CD1c-positive myeloid dendritic cell (primary cell): ENCODE results near the gene HPCAL1.
A peak's percentile ranks its signal among the peaks of the same experiment; 100 is the strongest.

Source experiments
- DNase-seq: peaks from one replicate; pipeline ENCODE4 v3.0.0-alpha.2; 2016; ENCODE audit errors: extremely low spot score

Gene HPCAL1

DNA sequence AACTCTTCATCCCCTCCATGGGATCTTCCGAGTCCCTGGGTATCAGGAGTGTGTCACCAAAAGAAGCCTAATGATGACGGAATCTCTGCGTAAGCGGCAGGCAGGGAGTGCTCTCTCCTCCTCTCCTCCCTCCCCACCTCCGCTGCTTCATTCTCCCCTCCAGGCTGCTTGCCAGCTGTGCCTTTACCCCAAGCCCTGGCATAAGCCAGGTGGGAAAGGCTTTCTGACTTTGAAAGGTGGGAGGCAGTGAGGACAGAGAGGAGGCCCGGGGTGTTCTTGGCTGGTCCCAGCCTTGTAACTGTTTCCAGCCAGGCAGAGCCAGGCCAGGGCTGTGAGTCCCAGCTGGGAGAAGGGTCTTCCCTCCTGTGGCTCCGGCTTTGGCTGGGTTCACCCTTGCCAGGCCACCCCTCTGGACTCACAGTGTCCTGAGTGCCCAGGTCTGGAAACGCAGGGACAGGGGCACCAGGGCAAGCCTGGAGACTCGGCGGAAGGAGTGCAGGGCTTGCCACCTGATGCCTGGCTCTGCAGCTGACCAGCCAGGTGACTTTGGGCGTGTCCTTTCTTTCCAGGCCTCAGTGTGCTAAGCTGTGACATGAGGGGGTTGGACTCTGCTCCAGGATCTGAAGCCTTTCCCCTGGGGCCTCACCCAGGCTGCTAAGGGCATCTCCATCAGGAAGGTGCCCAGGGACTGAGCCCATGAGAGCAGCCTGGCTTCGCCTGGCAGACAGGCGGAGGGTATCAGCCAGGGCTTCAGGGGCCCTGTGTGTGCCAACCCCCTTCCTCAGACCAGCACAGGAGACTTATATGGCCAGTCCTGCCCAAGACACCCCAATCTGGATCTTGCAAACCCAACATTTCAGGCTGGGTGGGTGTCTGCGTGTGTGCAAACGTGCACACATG is 32.7 kb upstream of the HPCAL1 start:
- no peak for DNase-seq

DNA sequence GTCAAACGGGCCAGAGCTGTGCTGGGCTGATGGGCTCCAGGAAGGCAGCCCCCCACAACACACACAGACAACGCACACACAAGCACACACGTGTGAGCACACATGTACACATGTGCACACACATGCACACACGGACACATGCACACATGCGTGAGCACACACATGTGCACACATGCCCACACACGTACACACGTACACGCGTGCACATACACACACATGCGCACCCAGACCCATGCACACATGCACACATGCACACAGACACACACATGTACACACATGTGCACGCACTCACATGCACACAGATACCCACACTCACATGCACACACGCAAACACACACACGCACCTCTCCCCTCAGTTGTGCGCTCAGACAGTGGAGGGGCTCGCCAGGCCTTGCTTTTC is 31.2 kb upstream of the HPCAL1 start:
- no peak for DNase-seq

DNA sequence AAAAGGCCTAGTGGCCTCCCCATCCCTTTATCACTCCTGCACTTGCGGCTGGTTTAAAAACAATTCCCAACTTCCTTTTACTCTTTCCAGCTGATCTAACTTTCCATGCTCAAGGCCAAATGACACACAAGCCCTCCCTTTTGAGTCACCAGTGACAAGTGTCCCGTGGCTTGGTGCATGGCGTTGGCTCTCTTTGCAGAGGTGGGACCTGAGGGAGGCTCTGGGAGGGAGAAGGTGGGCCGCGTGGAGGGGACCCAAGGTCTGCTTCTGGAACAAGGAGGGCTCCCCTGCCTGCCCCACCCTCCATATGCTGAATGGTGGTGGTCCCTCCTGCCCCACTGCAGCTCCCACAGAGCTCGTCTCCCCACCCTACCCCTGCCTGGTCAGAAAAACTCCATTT is 30.8 kb upstream of the HPCAL1 start:
- DNase-seq: no peak

- no peak for DNase-seq
Measured at GRCh38 chr2:10272464-10272863, 30.2 kb upstream of the HPCAL1 start.

GRCh38 chr2:10273215-10274175 is 29.2 kb upstream of the HPCAL1 start:
- DNase-seq: no peak

DNA sequence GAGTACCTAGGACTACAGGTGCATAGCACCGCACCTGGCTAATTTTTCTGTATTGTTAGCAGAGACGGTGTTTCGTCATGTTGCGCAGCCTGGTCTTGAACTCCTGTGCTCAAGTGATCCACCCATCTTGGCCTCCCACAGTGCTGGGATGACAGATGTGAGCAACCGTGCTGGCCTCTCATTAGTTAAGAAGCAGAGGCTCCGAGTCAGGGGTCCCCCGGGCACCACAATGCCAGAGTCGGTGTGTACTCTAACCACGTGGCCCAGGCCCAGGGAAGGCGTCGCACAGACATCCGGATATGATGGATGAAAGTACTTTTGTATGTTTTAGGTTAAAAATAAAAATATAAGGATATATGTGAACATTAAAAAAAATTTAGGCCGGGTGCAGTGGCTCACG is 28.3 kb upstream of the HPCAL1 start:
- no peak for DNase-seq

GRCh38 chr2:10274983-10275802 is 27.5 kb upstream of the HPCAL1 start:
- DNase-seq: no peak

- DNase-seq: no peak
Measured at GRCh38 chr2:10276481-10277292, 26.0 kb upstream of the HPCAL1 start.

DNA sequence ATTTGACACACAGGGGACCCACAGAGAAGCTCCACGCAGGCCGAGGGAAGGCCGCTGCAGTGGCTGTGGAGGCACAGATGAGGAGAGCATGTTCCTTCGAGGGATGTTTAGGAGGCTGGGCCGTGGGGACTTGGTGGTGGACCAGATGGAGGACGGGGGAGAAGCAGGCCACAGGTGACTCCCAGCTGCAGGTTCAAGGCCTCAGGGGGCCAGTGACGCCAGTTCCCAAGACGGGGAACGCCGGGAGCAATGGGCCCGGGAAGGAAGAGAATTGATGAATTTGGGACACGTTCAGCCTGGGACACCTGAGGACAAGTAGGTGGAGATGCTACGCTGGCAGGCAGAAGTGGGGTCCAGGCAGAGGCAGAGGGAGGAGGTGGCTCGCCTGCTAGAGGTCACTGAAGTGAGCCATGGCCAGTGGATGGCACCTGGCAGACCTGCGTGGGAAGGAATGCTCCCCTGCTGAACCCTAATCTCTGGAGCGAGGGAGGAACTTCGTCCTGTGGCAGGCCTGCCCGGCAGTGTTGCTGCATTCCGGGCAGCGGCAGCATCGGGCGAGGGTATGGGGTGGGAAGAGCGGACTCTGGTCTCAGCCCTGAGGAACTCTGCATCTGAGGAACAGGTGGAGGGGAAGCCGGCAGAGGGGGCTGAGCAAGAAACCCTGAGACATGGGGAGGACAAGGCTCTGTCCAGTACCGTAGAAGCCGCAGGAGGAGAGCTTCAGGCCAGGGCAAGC is 25.2 kb upstream of the HPCAL1 start:
- no peak for DNase-seq

GRCh38 chr2:10278029-10278762 is 24.5 kb upstream of the HPCAL1 start:
- peak; percentile 97 for DNase-seq

GRCh38 chr2:10278763-10279471 is 23.8 kb upstream of the HPCAL1 start:
- DNase-seq: no peak

GRCh38 chr2:10279472-10279870 is 23.2 kb upstream of the HPCAL1 start:
- no peak for DNase-seq

DNA sequence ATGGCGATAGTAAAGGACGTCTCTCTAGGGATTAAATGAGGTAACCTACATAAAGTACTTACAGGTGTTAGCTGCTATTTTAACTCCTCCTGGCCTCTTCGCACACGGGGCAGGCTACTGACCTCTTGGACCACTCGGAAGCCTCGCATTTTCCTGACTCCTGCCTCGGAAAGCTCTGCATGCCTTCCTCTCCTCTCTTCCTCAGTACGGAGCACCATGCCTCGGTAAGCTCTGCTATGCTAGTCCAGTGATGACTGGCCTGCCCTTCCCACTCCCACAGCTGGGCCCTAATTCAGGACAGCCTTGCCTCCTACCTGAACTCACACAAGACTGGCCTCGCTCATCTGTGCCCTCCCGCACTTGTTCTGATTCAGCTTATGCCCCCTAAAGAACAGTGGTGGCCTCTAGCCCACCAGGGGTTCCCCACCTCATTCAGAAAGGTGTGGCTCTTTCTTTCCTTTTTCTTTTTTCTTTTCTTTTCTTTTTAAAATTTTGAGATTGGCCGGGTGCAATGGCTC is 22.7 kb upstream of the HPCAL1 start:
- DNase-seq: no peak

DNA sequence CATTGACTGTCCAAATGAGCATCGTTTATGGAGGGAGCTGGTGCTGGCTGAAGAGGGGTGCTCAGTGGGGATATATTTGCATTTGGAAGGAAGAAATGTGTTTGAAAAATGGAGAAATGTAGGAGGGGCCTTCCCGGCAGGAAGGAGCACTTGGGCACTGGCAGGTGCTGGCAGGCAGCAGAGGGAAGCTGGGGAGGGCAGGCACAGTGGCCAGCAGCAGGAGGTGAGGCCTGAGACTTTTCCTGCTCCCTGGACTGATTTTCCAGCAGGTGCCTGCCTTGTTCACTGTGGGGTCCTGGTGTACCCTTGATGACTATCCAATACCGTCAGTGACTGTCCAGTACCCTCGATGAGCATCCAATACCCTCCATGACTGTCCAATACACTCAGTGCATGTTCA is 20.8 kb upstream of the HPCAL1 start:
- DNase-seq: no peak

GRCh38 chr2:10282611-10283105 is 20.0 kb upstream of the HPCAL1 start:
- DNase-seq: peak; percentile 61

DNA sequence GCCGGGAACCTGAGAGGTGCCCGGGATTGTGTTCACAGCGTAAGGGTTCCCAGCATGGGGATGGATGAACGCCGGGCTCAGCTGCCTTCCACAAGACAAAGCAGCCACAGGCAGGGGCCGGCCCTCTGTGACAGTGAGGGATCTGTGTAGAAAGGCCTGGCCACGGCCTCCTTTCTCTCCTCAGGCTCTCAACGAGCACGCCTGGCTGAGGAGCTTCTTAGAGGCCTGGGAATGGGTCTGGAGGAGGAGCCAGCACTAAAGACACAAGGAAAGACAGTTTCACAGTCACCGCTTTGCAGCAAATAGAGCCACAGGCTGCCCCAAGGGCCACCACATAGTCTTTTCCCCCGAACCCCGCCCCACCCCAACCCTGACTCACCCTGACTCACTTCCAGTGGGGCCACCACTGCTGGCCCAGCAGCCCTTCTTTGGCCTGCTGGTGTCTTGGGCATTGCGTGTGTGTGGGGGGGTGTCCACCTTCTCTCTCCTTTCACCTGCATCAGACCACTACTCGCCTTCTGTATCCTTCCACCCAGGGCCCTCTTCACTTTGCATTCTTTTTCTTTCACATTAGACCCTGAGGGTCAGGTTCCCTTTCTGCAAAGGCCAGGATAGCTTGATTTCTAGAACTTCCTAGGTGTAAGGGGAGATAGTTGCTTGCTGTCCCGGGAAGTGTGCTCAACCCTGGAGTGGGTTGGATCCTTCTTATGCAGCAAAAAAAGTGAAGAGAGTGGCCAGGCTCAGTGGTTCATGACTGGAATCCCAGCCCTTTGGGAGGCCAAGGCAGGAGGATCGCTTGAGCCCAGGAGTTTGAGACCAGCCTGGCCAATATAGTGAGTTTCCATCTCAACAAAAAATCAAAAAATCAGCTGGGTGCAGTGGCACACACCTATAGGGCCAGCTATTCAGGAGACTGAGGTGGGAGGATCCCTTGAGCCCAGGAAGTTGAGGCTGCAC is 19.3 kb upstream of the HPCAL1 start:
- peak; percentile 87 for DNase-seq
